GM18867 (cell line): ENCODE results near the gene TNIK.
A peak's percentile ranks its signal among the peaks of the same experiment; 100 is the strongest.

Experiments
- ATAC-seq: cut with Tn5 transposase; IDR thresholded peaks from one replicate; pipeline ENCODE4 v1.9.1; 2021; ENCODE audit warnings: mild to moderate bottlenecking, moderate library complexity; ENCODE audit not compliant: unreplicated experiment

Gene TNIK

DNA sequence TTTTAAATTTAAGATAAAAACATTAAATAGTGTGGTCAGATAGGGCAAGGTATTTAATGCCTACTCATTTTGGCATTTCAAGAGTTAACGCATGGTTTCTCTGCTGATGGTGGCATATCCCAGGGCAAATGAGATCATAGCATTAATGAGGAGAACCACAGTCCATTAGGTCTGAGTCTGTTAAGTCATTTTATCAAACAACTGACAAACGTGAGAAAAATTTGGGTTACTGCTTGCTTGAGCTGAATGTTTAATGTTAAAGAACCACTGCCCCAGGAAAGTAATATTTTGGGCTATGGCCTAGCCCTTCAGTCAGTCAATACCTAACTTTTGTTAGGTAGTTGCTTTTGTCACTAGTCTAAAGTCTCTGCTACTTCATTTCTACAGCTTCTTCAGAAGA lies 395.7 kb downstream of the TNIK start:
- no peak for ATAC-seq

GRCh38 chr3:171061749-171062148 lies 398.5 kb downstream of the TNIK start:
- ATAC-seq: no peak

- ATAC-seq: no peak
Measured at GRCh38 chr3:171059978-171060377, 400.2 kb downstream of the TNIK start.

DNA sequence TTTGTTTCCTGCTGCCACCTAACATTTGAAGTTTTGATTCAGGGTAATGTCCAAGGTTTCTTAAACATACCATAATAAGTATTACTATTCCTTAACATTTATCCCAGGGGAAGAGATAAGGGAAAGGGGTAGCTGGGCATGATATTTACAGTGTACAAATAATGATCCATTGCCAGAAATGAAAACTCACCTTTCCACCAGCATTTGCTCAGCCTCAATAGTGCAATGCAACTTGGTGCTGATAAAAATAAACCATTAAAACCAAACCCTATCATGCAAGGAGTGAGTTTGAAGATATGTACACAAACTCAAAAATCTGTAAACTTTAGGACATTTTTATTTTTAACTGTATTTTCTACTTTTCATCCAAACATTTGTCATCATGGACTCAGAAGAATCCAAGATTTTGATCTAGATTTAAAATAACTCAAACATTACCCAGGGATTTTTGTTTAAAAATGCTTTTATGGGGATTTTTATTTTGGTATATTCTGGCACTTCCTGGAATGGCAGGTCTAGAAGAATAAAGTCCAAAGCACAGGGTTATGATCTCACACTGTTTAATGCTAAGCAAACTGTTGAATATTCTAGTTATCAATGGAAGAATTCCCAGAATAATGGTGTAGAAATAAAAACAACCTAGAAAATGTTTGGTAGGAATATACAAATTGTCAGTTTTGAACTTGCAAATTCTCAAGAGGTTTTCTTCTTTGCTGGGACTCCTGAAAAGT lies 401.2 kb downstream of the TNIK start:
- no peak for ATAC-seq

DNA sequence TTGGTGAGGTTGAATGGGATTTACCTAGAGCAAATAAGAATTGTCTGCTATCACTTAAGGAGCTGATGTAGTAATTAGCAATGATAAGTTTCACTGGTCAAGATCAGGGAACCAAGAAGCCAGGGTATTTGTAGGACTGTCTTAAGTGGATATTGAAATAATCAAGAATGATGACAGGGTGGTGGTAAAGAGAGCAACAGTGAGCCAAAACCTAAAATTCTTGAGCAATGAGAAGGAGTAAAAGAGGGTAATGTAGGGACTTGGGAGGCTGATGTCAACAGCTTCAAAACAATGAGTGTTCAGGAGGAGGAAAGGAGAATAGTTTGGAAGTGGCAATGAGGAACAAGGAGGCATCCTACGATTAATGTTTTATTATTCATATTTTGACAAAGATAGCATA lies 402.1 kb downstream of the TNIK start:
- ATAC-seq: no peak

GRCh38 chr3:171057072-171057471 lies 403.1 kb downstream of the TNIK start:
- ATAC-seq: no peak

- ATAC-seq: no peak
Measured at GRCh38 chr3:171056528-171056927, 403.7 kb downstream of the TNIK start.

- ATAC-seq: no peak
Measured at GRCh38 chr3:171055336-171056178, 404.6 kb downstream of the TNIK start.

DNA sequence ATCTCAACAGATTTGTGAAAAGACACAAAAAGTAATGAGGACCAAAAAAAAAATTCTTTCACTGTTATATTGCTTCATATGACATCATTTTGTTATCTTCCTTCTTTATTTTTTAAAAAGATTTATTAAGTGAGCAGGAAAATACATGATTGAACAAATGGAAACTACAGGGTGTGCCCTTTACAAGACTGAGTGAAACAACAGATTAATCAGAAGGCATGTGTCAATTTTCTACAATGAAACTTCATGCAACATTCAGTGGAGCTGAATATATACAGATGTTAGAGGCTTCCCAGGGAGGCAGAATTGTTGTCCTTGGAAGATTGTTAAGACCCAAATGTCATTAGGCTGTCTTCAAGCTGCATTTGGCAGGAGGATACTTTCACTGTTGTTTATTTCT lies 405.3 kb downstream of the TNIK start:
- ATAC-seq: no peak

DNA sequence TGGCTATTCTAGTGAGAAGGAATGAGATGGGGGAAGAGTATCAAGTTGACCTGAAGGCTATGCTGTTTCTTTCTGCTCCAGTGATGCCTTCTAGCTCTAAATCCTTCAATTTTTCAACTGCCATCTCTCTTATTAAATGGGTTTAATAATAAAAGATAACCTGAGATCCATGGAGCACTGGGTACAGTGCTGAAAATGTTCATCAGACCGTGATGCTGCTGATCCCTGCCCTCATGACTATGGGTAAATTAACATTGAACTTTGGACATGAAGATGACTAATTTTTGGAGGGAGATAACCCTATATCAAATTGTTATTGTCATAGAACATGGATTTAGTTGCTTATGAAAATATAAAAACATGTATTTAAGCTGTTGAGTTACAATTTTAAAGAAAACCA lies 406.0 kb downstream of the TNIK start:
- ATAC-seq: no peak

- ATAC-seq: peak; percentile 86
Measured at GRCh38 chr3:171049861-171050444, 410.3 kb downstream of the TNIK start.

GRCh38 chr3:171046760-171047159 lies 413.4 kb downstream of the TNIK start:
- ATAC-seq: no peak

- ATAC-seq: no peak
Measured at GRCh38 chr3:171044835-171045793, 415.1 kb downstream of the TNIK start.

DNA sequence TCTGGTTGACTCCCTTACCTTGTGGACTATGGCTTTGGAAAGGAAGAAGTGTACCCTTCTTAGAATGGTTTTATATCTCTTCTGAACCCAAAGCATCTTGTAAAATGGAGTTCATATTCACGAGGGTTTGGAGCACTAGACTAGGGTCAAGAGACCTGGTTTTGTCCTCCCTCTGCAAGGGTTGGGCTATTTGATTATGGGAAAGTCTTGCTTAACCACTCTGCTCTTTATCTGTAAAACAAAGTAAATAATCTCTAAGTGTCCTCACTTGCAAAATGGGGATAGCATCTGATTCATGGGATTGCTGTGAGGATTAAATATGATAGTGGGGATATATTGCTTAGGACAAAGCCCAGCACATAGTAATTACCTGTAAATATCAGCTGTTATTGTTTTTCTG lies 415.8 kb downstream of the TNIK start:
- ATAC-seq: no peak

DNA sequence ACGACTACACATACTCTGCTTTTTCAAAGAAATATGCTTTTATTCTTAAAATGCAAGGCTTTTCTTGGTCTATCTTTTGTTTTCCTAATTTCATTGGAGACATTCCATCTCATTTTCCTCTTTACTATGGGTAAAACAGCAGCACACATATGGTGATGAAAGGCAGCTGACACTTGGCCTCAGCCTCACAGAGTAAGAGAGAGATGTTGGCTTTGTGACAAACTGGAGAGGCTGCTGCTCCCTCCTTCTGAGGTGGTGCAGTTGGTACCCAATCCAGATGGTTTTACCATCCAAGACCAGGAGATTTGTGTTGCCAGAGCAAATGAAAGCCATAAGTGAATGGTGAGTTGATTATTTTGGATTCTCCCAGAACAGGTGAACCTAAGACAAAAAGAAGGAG lies 420.5 kb downstream of the TNIK start:
- ATAC-seq: no peak

DNA sequence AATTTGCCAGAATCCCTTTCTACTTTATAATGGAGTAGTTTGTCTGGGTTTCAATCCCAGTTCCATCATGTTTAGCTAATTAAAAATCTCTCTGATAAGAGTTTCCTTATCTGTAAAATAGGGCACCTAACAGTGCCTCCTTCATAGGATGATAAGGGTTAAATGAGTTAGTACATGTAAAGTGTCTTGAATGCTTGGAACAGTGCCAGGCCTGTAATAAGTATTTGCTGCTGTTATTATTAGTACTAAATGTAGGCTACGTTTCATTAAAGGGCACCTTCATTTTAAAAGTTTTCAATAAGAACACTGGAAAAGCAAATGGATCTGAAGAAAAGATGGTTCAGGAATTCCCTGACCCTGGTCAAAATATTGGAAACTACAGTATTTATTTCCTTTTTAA lies 421.9 kb downstream of the TNIK start:
- no peak for ATAC-seq

- no peak for ATAC-seq
Measured at GRCh38 chr3:171028779-171029232, 431.4 kb downstream of the TNIK start.

- ATAC-seq: peak; percentile 68
Measured at GRCh38 chr3:171028025-171028778, 432.0 kb downstream of the TNIK start.

- ATAC-seq: no peak
Measured at GRCh38 chr3:171026597-171027293, 433.5 kb downstream of the TNIK start, which contains the start of gene SLC2A2. SLC2A2 (minus strand) TSS chr3:171026720; CDS start chr3:171026670, 50 bp downstream.
